Epithelial cell of proximal tubule (primary cell): Measurements from ENCODE around the gene ZNF776. TPM values are rescaled to one million over a fixed set of nuclear protein-coding genes. Genes with fewer than 3 reads are reported as not detected.

Experiments used
- DNase-seq: peaks from one replicate; pipeline ENCODE4 v3.0.0-alpha.2; 2011; ENCODE audit warnings: low read depth
- H3K4me3 ChIP-seq: 2 replicates; pipeline ENCODE4 v1.5.1; 2011; ENCODE audit warnings: low read depth, mild to moderate bottlenecking, low read length
- CTCF ChIP-seq: conservative IDR thresholded peaks from 2 replicates; pipeline ENCODE4 v1.5.1; 2012; ENCODE audit warnings: low read depth, mild to moderate bottlenecking, low read length
- total RNA-seq: library from RNA; depleted of rRNA; stranded (reverse); fragments of >200 nt; gene quantifications from 2 replicates; pipeline ENCODE4 v1.2.3, GENCODE V29; 2015

The ZNF776 gene
- total RNA-seq, 1 donor from 2014 or later: 8.6 TPM

GRCh38 chr19:57773488-57773887, 26.9 kb downstream of the ZNF776 start:
- no peak overlapping the region for H3K4me3 ChIP-seq
- DNase-seq: no peak
- TF ChIP-seq CTCF: no peak

DNA sequence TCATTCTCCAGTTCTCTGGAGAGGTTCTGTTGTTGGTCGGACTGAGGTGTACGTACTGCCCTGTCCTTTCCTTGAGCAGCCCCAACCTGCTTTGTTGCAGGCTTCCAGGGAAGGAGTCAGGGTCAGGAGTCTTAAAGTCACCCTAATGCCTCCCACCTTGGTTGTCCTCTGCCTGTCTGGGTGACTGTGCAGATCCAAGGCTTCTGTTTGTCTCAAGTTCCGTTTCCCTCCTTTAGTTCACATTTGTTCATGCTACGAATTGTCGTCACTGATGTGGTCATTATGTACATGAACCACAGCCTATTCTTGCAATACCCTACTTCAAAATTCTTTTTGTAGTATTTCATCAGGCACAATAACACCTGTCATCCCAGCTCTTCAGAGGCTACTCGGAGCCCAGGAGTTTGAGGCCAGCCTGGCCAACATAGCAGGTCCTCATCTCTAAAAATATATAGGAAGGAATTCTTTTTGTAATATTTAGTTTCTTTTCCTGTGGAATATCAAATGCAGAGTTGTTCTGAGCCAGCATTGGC, 30.2 kb downstream of the ZNF776 start:
- no peak for TF ChIP-seq CTCF
- DNase-seq: no peak
- H3K4me3 ChIP-seq: no peak overlapping the region

GRCh38 chr19:57778336-57778735, 31.7 kb downstream of the ZNF776 start:
- DNase-seq: no peak
- no peak for TF ChIP-seq CTCF
- H3K4me3 ChIP-seq: no peak overlapping the region

GRCh38 chr19:57779220-57779845, 32.7 kb downstream of the ZNF776 start:
- no peak overlapping the region for H3K4me3 ChIP-seq
- TF ChIP-seq CTCF: no peak
- DNase-seq: no peak

DNA sequence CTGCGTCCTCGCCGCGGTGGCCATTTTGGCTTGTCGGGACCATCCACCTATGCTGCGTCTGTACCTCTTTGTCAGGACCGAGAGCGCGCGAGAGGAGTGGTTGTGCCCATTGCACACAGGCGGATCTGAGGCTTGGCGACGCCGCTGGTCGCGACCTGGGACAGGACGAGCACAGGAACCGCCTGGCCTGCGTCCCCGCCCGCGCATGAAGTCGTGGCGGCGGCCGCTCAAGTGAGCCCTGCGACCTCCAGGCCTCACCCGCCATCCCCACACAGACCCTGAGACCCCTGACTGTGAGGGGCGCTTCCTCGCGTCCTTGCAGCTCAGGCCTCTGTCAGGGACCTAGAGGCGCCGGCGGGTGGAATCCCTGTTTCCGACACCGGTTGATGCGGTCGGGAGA, 39.7 kb downstream of the ZNF776 start:
- TF ChIP-seq CTCF: no peak
- H3K4me3 ChIP-seq: no peak overlapping the region
- no peak for DNase-seq

GRCh38 chr19:57786906-57787305, 40.3 kb downstream of the ZNF776 start:
- no peak for TF ChIP-seq CTCF
- no peak for DNase-seq
- H3K4me3 ChIP-seq: no peak overlapping the region

- no peak for TF ChIP-seq CTCF
- H3K4me3 ChIP-seq: no peak overlapping the region
- no peak for DNase-seq
Observed at GRCh38 chr19:57788114-57788692, 41.6 kb downstream of the ZNF776 start.
